ENCODE measurements around the gene LSP1.

DNA sequence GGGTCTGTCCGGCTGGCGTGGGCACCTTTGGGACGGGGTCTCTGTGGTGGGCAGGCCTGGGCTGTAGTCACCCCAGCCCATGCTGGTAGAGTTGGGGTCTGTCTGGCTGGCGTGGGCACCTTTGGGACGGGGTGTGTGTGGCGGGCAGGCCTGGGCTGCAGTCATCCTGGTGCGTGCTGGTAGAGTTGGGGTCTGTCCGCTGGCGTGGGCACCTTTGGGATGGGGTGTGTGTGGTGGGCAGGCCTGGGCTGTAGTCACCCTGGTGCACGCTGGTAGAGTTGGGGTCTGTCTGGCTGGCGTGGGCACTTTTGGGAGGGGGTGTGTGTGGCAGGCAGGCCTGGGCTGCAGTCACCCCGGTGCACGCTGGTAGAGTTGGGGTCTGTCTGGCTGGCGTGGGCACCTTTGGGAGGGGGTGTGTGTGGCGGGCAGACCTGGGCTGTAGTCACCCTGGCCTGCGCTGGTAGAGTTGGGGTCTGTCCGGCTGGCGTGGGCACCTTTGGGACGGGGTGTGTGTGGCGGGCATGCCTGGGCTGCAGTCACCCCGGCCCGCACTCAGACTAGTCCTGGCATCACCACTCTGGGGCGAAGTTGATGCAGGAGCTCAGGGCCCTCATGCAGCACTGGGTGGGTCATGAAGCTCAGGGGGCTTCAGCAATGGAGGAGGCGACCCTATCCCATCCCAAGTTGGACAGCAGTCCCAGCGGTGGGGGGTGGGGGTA, 19.5 kb downstream of the LSP1 start:
- TF ChIP-seq, protein P1, sequence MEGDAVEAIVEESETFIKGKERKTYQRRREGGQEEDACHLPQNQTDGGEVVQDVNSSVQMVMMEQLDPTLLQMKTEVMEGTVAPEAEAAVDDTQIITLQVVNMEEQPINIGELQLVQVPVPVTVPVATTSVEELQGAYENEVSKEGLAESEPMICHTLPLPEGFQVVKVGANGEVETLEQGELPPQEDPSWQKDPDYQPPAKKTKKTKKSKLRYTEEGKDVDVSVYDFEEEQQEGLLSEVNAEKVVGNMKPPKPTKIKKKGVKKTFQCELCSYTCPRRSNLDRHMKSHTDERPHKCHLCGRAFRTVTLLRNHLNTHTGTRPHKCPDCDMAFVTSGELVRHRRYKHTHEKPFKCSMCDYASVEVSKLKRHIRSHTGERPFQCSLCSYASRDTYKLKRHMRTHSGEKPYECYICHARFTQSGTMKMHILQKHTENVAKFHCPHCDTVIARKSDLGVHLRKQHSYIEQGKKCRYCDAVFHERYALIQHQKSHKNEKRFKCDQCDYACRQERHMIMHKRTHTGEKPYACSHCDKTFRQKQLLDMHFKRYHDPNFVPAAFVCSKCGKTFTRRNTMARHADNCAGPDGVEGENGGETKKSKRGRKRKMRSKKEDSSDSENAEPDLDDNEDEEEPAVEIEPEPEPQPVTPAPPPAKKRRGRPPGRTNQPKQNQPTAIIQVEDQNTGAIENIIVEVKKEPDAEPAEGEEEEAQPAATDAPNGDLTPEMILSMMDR (conservative IDR thresholded peaks at IDR 0.05) = no peak
- TF ChIP-seq ZFX (IDR thresholded peaks at IDR 0.05) = no peak
